OCI-LY7 (cell line): ENCODE results near the gene CHI3L2. TPM values are rescaled to one million over a fixed set of nuclear protein-coding genes. Genes with fewer than 3 reads are reported as not detected.
A peak's percentile ranks its signal among the peaks of the same experiment; 100 is the strongest.

Source experiments
- BruUV-seq: library from RNA; stranded (reverse); fragments of 400-500 nt; replicated peaks from 2 replicates; lab custom pipeline; 2021; lab: Mats Ljungman, UMichigan
- CTCF ChIA-PET: fragments of 300-600 bp; sonication (Branson Sonifier 250); formaldehyde crosslinking; loops from one replicate; lab custom pipeline; 2022; ENCODE audit warnings: antibody characterized with exemption; ENCODE audit not compliant: unreplicated experiment; lab: Charles Lee
- POLR2A ChIA-PET: fragments of 300-600 bp; sonication (Branson Sonifier 250); formaldehyde crosslinking; loops from one replicate; lab custom pipeline; 2022; ENCODE audit warnings: antibody characterized with exemption; lab: Charles Lee
- DNase-seq: peaks from one replicate; pipeline ENCODE4 v3.0.0-alpha.2; 2015; ENCODE audit warnings: low spot score
- H2AFZ ChIP-seq: fragments of 200-600 bp; sonication (generic), shearing (Covaris generic); 2 replicates; pipeline ENCODE4 v1.6.1; 2014; ENCODE audit warnings: mild to moderate bottlenecking, antibody characterized with exemption, low read length, moderate library complexity
- H3K27ac ChIP-seq: fragments of 200-600 bp; sonication (generic); 2 replicates; pipeline ENCODE4 v1.5.1; 2014; ENCODE audit warnings: mixed run types, low read depth, mild to moderate bottlenecking, moderate library complexity, low read length, inconsistent platforms; ENCODE audit not compliant: poor library complexity, severe bottlenecking
- H3K36me3 ChIP-seq: fragments of 200-600 bp; sonication (generic); 2 replicates; pipeline ENCODE4 v1.6.1; 2014; ENCODE audit warnings: mild to moderate bottlenecking, antibody characterized with exemption, low read length, moderate library complexity, mixed read lengths; ENCODE audit not compliant: insufficient read depth
- H3K4me1 ChIP-seq: fragments of 200-600 bp; sonication (generic); 2 replicates; pipeline ENCODE4 v1.5.1; 2014; ENCODE audit warnings: mild to moderate bottlenecking, low read length; ENCODE audit not compliant: insufficient read depth, poor library complexity, severe bottlenecking
- H3K4me2 ChIP-seq: fragments of 200-600 bp; sonication (generic); 2 replicates; pipeline ENCODE4 v1.6.1; 2014; ENCODE audit warnings: mild to moderate bottlenecking, low read length
- H3K4me3 ChIP-seq: fragments of 200-600 bp; sonication (generic); 2 replicates; pipeline ENCODE4 v1.5.1; 2014; ENCODE audit warnings: mild to moderate bottlenecking, low read depth, low read length; ENCODE audit not compliant: poor library complexity, severe bottlenecking
- H3K79me2 ChIP-seq: fragments of 200-600 bp; sonication (generic); 2 replicates; pipeline ENCODE4 v1.6.1; 2016; ENCODE audit warnings: low read depth, mild to moderate bottlenecking, low read length, moderate library complexity, mixed read lengths; ENCODE audit not compliant: insufficient read depth
- H3K9me2 ChIP-seq: fragments of 200-600 bp; sonication (generic); 2 replicates; pipeline ENCODE4 v1.6.1; 2016; ENCODE audit warnings: mild to moderate bottlenecking, low read length, mixed read lengths; ENCODE audit not compliant: insufficient read depth
- H3K9me3 ChIP-seq: fragments of 200-600 bp; sonication (generic); 2 replicates; pipeline ENCODE4 v1.6.1; 2014; ENCODE audit warnings: mild to moderate bottlenecking, mixed run types, low read length, mixed read lengths
- H4K20me1 ChIP-seq: fragments of 200-600 bp; sonication (generic); 2 replicates; pipeline ENCODE4 v1.6.1; 2014; ENCODE audit warnings: mild to moderate bottlenecking, antibody characterized with exemption, low read length, moderate library complexity, mixed read lengths; ENCODE audit not compliant: insufficient read depth
- CTCF ChIP-seq: fragments of 200-600 bp; sonication (generic); conservative IDR thresholded peaks from 2 replicates; pipeline ENCODE4 v1.5.1; 2014; ENCODE audit warnings: mild to moderate bottlenecking, antibody characterized with exemption, low read length, moderate library complexity, mixed read lengths
- EZH2phosphoT487 ChIP-seq: fragments of 200-600 bp; sonication (generic); IDR thresholded peaks from 2 replicates; pipeline ENCODE4 v1.6.1; 2018; ENCODE audit warnings: low read depth, borderline replicate concordance, mild to moderate bottlenecking, mixed run types, antibody characterized with exemption, low read length, moderate library complexity, mixed read lengths
- intact Hi-C: fragments of 100-400 bp; cut with micrococcal nuclease; formaldehyde crosslinking; loops from one replicate; pipeline ENCODE4 v1.10.0; 2022; ENCODE audit not compliant: unreplicated experiment
- total RNA-seq, 2 experiments: library from RNA; depleted of rRNA in 1 of 2; stranded (reverse); fragments of >200 nt in 1 of 2; shearing (Covaris generic) in 1 of 2; gene quantifications; 2 replicates each; pipeline ENCODE4 v1.2.3, GENCODE V29; 2014 to 2022

CHI3L2 gene
- total RNA-seq, 2 experiments from 2014 or later, result 37.1 to 88.7 TPM

DNA sequence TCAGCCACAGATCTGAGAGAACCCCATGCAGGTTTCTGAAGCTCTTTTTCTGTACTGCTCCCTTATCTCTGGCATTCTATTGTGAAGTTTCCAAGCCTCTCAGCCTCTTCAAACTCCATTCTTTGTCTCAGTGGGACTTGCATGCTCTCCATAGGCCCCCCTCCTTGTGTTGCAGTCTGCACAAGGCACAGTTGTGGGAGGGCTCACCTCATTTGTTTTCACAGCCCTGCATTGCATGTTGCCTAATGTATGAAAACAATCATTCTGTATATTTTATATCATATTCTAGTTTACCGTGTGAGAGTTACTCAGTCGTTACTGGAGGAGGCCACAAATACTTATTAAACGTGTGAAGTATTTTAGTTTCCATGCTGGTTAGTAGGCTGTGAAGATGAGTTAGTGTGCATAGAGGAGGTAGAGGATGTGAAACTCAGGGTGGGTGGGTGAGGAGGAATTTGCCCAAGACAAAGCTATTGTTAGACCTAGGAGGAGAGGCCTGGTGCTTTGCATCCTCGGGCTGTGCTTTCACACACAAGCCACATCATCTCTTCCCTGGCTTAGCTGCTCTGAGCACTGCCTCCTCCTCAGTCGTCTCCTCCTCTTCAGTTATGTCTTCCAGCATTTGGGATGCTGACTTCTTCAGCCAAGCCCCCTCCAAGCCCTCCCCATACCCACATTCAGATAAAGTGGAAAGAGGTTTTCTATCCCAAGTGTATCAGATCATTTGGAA, 7.8 kb upstream of the CHI3L2 start:
- Histone ChIP-seq H3K79me2 (no peaks in the 10 kb centered on the region), H3K36me3 (no peaks in the 10 kb centered on the region), H3K4me1 (peaks cover 89% of the 10 kb centered on the region), H3K27ac (peak overlapping the region; percentile 97), H3K9me2 (no peaks in the 10 kb centered on the region), H3K4me2 (peak overlapping the region; percentile 87), H4K20me1 (no peaks in the 10 kb centered on the region), H2AFZ (peak overlapping the region; percentile 4; the same call in 1 of the 2 replicates), H3K4me3 (peak overlapping the region; percentile 52), H3K9me3 (no peaks in the 10 kb centered on the region)
- peak; percentile 92 for DNase-seq
- ChIA-PET CTCF (interaction anchor here (0.9 to 2.1 kb wide), 7 partner anchors 69 to 288 kb away, joined by 3 to 5 read pairs (median 3); no protein-coding TSS in a partner anchor), POLR2A (interaction anchor here (0.6 to 8.9 kb wide), 29 partner anchors 7 to 1661 kb away, joined by 3 to 114 read pairs (median 4); partner anchors contain the start of genes CEPT1, CHI3L2 and DRAM2)
- no TSS peak for BruUV-seq
- intact Hi-C loops, result loop anchor here (2.0 to 10.0 kb wide), 8 partner anchors 15 to 587 kb away; partner anchors contain the start of gene DDX20
- TF ChIP-seq EZH2phosphoT487, result no peak

DNA sequence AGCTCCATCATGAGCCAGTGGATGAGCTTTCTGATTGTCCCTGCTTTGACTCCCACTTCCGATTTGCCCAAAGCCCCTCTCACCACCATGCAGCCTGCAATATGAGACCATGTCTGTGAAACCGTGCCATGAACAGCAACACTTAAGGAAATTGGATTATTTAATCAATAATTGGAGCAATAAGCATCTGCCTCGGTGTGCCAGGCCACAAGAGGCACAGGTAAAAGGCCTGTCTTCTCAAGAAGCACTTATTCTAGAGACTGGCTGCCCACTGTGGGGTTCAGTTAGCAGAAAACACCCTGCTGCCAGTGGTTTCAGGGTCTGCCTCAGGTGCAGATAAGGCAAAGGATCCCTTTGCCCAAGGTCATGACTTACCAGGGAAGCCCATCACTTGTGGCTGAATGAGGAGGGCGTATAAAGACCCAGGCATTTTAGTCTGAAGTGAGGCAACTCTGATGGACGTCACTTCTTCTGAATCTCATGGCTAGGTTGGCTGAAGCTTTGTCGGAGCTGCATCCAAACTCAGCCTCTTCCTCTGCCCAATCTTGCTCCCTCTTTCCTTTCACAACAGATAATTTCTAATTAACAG, 7.1 kb upstream of the CHI3L2 start:
- no peak for DNase-seq
- no peaks in the 10 kb centered on the region for H3K9me2 ChIP-seq
- H3K9me3 ChIP-seq, result no peaks in the 10 kb centered on the region
- CTCF ChIA-PET, result interaction anchor here (0.8 to 2.1 kb wide), 5 partner anchors 70 to 287 kb away, joined by 3 to 4 read pairs (median 3); no protein-coding TSS in a partner anchor
- H2AFZ ChIP-seq, result no peak overlapping the region
- peak overlapping the region; percentile 87 for H3K4me2 ChIP-seq
- H3K27ac ChIP-seq, result peak overlapping the region; percentile 97
- peaks cover 86% of the 10 kb centered on the region for H3K4me1 ChIP-seq
- TF ChIP-seq EZH2phosphoT487 (no peak), CTCF (no peak)
- no TSS peak for BruUV-seq
- POLR2A ChIA-PET, result interaction anchor here (0.6 to 8.9 kb wide), 33 partner anchors 7 to 1660 kb away, joined by 3 to 114 read pairs (median 5); partner anchors contain the start of genes CEPT1, CHI3L2 and DRAM2
- no peaks in the 10 kb centered on the region for H4K20me1 ChIP-seq
- intact Hi-C loops, result loop anchor here (2.0 to 5.0 kb wide), 4 partner anchors 16 to 537 kb away; partner anchors contain the start of gene DDX20
- H3K79me2 ChIP-seq, result no peaks in the 10 kb centered on the region
- H3K36me3 ChIP-seq, result no peaks in the 10 kb centered on the region
- H3K4me3 ChIP-seq, result peak overlapping the region; percentile 52

- peak overlapping the region; percentile 97 for H3K27ac ChIP-seq
- no peaks in the 10 kb centered on the region for H3K9me2 ChIP-seq
- ChIA-PET CTCF (interaction anchor here (0.6 to 2.1 kb wide), 4 partner anchors 82 to 286 kb away, joined by 3 to 4 read pairs (median 4); partner anchors contain the start of genes CEPT1 and DRAM2), POLR2A (interaction anchor here (0.6 to 8.9 kb wide), 24 partner anchors 7 to 478 kb away, joined by 3 to 114 read pairs (median 5); partner anchors contain the start of genes CEPT1, CHI3L2 and DRAM2)
- no peaks in the 10 kb centered on the region for H4K20me1 ChIP-seq
- BruUV-seq, result no TSS peak
- no peaks in the 10 kb centered on the region for H3K36me3 ChIP-seq
- no peak for TF ChIP-seq EZH2phosphoT487
- no peak for TF ChIP-seq CTCF
- intact Hi-C loops, result loop anchor here (2.0 to 5.0 kb wide), 4 partner anchors 16 to 536 kb away; partner anchors contain the start of gene DDX20
- no peaks in the 10 kb centered on the region for H3K9me3 ChIP-seq
- peaks cover 87% of the 10 kb centered on the region for H3K4me1 ChIP-seq
- H3K4me2 ChIP-seq, result peak overlapping the region; percentile 87
- no peak overlapping the region for H2AFZ ChIP-seq
- peak overlapping the region; percentile 53 for H3K4me3 ChIP-seq
- DNase-seq, result no peak
- no peaks in the 10 kb centered on the region for H3K79me2 ChIP-seq
Measured at GRCh38 chr1:111221276-111221632, 6.3 kb upstream of the CHI3L2 start.
